H9 (cell line): ENCODE measurements around the gene SLPI. TPM values are rescaled to one million over a fixed set of nuclear protein-coding genes. Genes with fewer than 3 reads are reported as not detected.
A peak's percentile ranks its signal among the peaks of the same experiment; 100 is the strongest.

Experiments
- DNase-seq: peaks from one replicate; pipeline ENCODE4 v3.0.0-alpha.2; 2017
- H2AFZ ChIP-seq: one replicate; pipeline ENCODE4 v1.6.1; 2013; ENCODE audit warnings: mild to moderate bottlenecking, low read length, control low read depth, moderate library complexity
- H2AK5ac ChIP-seq: 2 replicates; pipeline ENCODE4 v1.6.1; 2013; ENCODE audit warnings: low read length, control low read depth, mixed read lengths; ENCODE audit not compliant: insufficient read length
- H2BK120ac ChIP-seq: one replicate; pipeline ENCODE4 v1.6.1; 2013; ENCODE audit warnings: low read depth, mild to moderate bottlenecking, low read length, control low read depth, inconsistent platforms; ENCODE audit not compliant: poor library complexity, severe bottlenecking
- H2BK12ac ChIP-seq: 2 replicates; pipeline ENCODE4 v1.6.1; 2013; ENCODE audit warnings: low read length, control low read depth, mixed read lengths, low read depth; ENCODE audit not compliant: insufficient read length
- H2BK15ac ChIP-seq: 2 replicates; pipeline ENCODE4 v1.6.1; 2013; ENCODE audit warnings: low read depth, low read length, control low read depth
- H2BK20ac ChIP-seq: one replicate; pipeline ENCODE4 v1.6.1; 2013; ENCODE audit warnings: low read depth, mild to moderate bottlenecking, low read length, control low read depth, inconsistent platforms; ENCODE audit not compliant: poor library complexity, severe bottlenecking
- H2BK5ac ChIP-seq: 2 replicates; pipeline ENCODE4 v1.6.1; 2013; ENCODE audit warnings: low read length, control low read depth, mixed read lengths; ENCODE audit not compliant: insufficient read length
- H3K14ac ChIP-seq: 2 replicates; pipeline ENCODE4 v1.6.1; 2013; ENCODE audit warnings: low read length, control low read depth; ENCODE audit not compliant: insufficient read depth
- H3K18ac ChIP-seq: 2 replicates; pipeline ENCODE4 v1.6.1; 2013; ENCODE audit warnings: low read depth, mild to moderate bottlenecking, mixed read lengths, low read length, control low read depth; ENCODE audit not compliant: insufficient read length
- H3K23ac ChIP-seq: 2 replicates; pipeline ENCODE4 v1.6.1; 2013; ENCODE audit warnings: low read length, control low read depth, mixed read lengths, low read depth; ENCODE audit not compliant: insufficient read length
- H3K23me2 ChIP-seq: 2 replicates; pipeline ENCODE4 v1.6.1; 2013; ENCODE audit warnings: low read depth, mild to moderate bottlenecking, mixed read lengths, low read length, control low read depth; ENCODE audit not compliant: insufficient read length, poor library complexity, severe bottlenecking
- H3K27ac ChIP-seq: 2 replicates; pipeline ENCODE4 v1.5.1; 2013; ENCODE audit warnings: low read length, control low read depth, mixed read lengths, low read depth; ENCODE audit not compliant: insufficient read length
- H3K27me3 ChIP-seq: 2 replicates; pipeline ENCODE4 v1.6.1; 2013; ENCODE audit warnings: low read length, control low read depth, inconsistent platforms; ENCODE audit not compliant: insufficient read depth
- H3K4ac ChIP-seq: 2 replicates; pipeline ENCODE4 v1.6.1; 2013; ENCODE audit warnings: low read depth, mild to moderate bottlenecking, control low read depth, inconsistent platforms, low read length, moderate library complexity
- H3K4me1 ChIP-seq: 2 replicates; pipeline ENCODE4 v1.6.1; 2013; ENCODE audit warnings: low read length, control low read depth, inconsistent platforms; ENCODE audit not compliant: insufficient read depth
- H3K4me2 ChIP-seq: 2 replicates; pipeline ENCODE4 v1.6.1; 2013; ENCODE audit warnings: low read length, control low read depth, mixed read lengths; ENCODE audit not compliant: insufficient read length, insufficient read depth
- H3K56ac ChIP-seq: 2 replicates; pipeline ENCODE4 v1.6.1; 2013; ENCODE audit warnings: low read depth, mild to moderate bottlenecking, mixed read lengths, low read length, control low read depth; ENCODE audit not compliant: insufficient read length
- H3K79me1 ChIP-seq: 2 replicates; pipeline ENCODE4 v1.6.1; 2013; ENCODE audit warnings: low read depth, mild to moderate bottlenecking, moderate library complexity, low read length, control low read depth, inconsistent platforms; ENCODE audit not compliant: insufficient read depth, poor library complexity, severe bottlenecking
- H3K79me2 ChIP-seq: 2 replicates; pipeline ENCODE4 v1.6.1; 2013; ENCODE audit warnings: low read length, control low read depth, inconsistent platforms; ENCODE audit not compliant: insufficient read depth
- H3K9ac ChIP-seq: 2 replicates; pipeline ENCODE4 v1.6.1; 2013; ENCODE audit warnings: low read length, control low read depth, mixed read lengths; ENCODE audit not compliant: insufficient read length; ENCODE audit errors: extremely low read depth
- H3K9me3 ChIP-seq: one replicate; pipeline ENCODE4 v1.6.1; 2013; ENCODE audit warnings: low read depth, low read length, inconsistent platforms; ENCODE audit not compliant: control insufficient read depth
- H3T11ph ChIP-seq: one replicate; pipeline ENCODE4 v1.6.1; 2013; ENCODE audit warnings: mild to moderate bottlenecking, low read length, control low read depth, inconsistent platforms
- H4K20me1 ChIP-seq: one replicate; pipeline ENCODE4 v1.6.1; 2013; ENCODE audit not compliant: control insufficient read depth, insufficient read length, insufficient read depth
- H4K5ac ChIP-seq: 2 replicates; pipeline ENCODE4 v1.6.1; 2013; ENCODE audit warnings: low read depth, mild to moderate bottlenecking, mixed read lengths, low read length, control low read depth; ENCODE audit not compliant: insufficient read length
- H4K8ac ChIP-seq: replicated peaks from 2 replicates; pipeline ENCODE4 v1.6.1; 2013; ENCODE audit warnings: low read length, control low read depth, mixed read lengths, low read depth; ENCODE audit not compliant: insufficient read length
- H4K91ac ChIP-seq: 2 replicates; pipeline ENCODE4 v1.6.1; 2013; ENCODE audit warnings: low read depth, mild to moderate bottlenecking, moderate library complexity, mixed read lengths, low read length, control low read depth; ENCODE audit not compliant: insufficient read length
- H3K27ac Mint-ChIP-seq, 3 experiments: 2 replicates in 2 of 3; 3 replicates in 1 of 3; pipeline ENCODE4 v1.8.0; 2020 to 2021; ENCODE audit warnings: mixed read lengths in 3 of 3, mild to moderate bottlenecking in 1 of 3, moderate library complexity in 1 of 3
- H3K27me3 Mint-ChIP-seq: 2 replicates; pipeline ENCODE4 v1.8.0; 2021; ENCODE audit warnings: low read depth, mild to moderate bottlenecking, moderate library complexity, mixed read lengths
- H3K36me3 Mint-ChIP-seq, 3 experiments: 2 replicates in 2 of 3; 3 replicates in 1 of 3; pipeline ENCODE4 v1.8.0; 2020 to 2021; ENCODE audit warnings: low read depth in 3 of 3, mixed read lengths in 3 of 3; ENCODE audit not compliant: insufficient read depth in 1 of 3
- H3K4me1 Mint-ChIP-seq, 2 experiments: 2 replicates each; pipeline ENCODE4 v1.8.0; 2020; ENCODE audit warnings: mixed read lengths in 2 of 2
- H3K4me3 Mint-ChIP-seq, 2 experiments: 2 replicates in 1 of 2; 3 replicates in 1 of 2; pipeline ENCODE4 v1.8.0; 2020 to 2021; ENCODE audit warnings: mild to moderate bottlenecking in 2 of 2, mixed read lengths in 2 of 2, moderate library complexity in 1 of 2
- H3K9me3 Mint-ChIP-seq, 2 experiments: 2 replicates in 1 of 2; 3 replicates in 1 of 2; pipeline ENCODE4 v1.8.0; 2020; ENCODE audit warnings: mild to moderate bottlenecking in 2 of 2, mixed read lengths in 2 of 2, moderate library complexity in 1 of 2
- WGBS: extraction: QIAGEN DNeasy Blood & Tissue Kit; methylation state at CpG from one replicate; pipeline ENCODE4 v1.1.7; 2013; ENCODE audit warnings: missing lambda C conversion rate, low lambda C conversion rate, mixed read lengths; ENCODE audit not compliant: insufficient read length; ENCODE audit errors: extremely low coverage; 5-methylcytosine and 5-hydroxymethylcytosine counted together
- total RNA-seq: library from RNA; stranded (reverse); gene quantifications from 2 replicates; pipeline ENCODE4 v1.2.1, GENCODE V29; 2021
- TF ChIP-seq, protein P1 (sequence below): fragments of 200-600 bp; sonication (generic); conservative IDR thresholded peaks from 3 replicates; pipeline ENCODE4 v1.8.0; 2021; ENCODE audit warnings: antibody characterized with exemption, mild to moderate bottlenecking

Gene SLPI
- total RNA-seq, 1 experiment from 2014 or later: not detected

DNA sequence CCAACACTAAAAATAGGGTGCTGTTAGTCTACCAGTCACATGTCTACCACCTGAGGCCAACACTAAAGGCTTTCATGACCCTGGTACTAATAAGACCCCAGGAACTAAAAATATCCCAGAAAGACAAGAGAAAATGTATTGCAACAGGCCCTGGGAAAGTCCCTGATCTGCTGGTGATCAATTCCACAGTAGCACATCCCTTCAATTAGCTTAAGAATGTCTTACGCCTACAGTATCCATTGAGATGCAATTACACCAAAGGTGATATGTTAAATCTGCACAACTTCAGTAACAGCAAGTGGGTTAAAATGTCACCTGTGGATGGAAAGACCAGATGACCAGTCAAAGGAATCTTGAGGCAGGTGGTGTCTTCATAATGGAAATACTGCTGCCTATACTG, 44.4 kb downstream of the SLPI start:
- peak overlapping the region; percentile 23 for H3K4me2 ChIP-seq
- H3K9me3 ChIP-seq: no peaks in the 10 kb centered on the region
- no peak overlapping the region for H3K23ac ChIP-seq
- no peaks in the 10 kb centered on the region for H3K23me2 ChIP-seq
- H3K18ac ChIP-seq: no peak overlapping the region
- no peaks in the 10 kb centered on the region for H3K27me3 ChIP-seq
- Mint-ChIP-seq H3K4me1 (peaks cover 28 to 36% of the 10 kb centered on the region in 2 experiments), H3K36me3 (peaks cover 0 to 2% (median 0%) of the 10 kb centered on the region in 3 experiments; a peak in 1 of 7 replicates), H3K27ac (peak overlapping the region in 1 of 3 experiments; percentile 83; a peak in 1 of 7 replicates), H3K27me3 (peaks cover 23% of the 10 kb centered on the region), H3K4me3 (no peak overlapping the region), H3K9me3 (no peaks in the 10 kb centered on the region; a peak in 1 of 5 replicates)
- no peak overlapping the region for H4K91ac ChIP-seq
- H2BK20ac ChIP-seq: no peak overlapping the region
- H4K5ac ChIP-seq: no peak overlapping the region
- H3K79me1 ChIP-seq: no peaks in the 10 kb centered on the region
- H3K4ac ChIP-seq: no peak overlapping the region
- WGBS: no CpG with 5 or more reads among the region's 1 CpG
- no peaks in the 10 kb centered on the region for H4K20me1 ChIP-seq
- H3T11ph ChIP-seq: no peak overlapping the region
- H2AFZ ChIP-seq: no peak overlapping the region
- H2BK12ac ChIP-seq: no peak overlapping the region
- no peak overlapping the region for H2BK5ac ChIP-seq
- no peaks in the 10 kb centered on the region for H3K79me2 ChIP-seq
- DNase-seq: no peak
- H3K56ac ChIP-seq: no peak overlapping the region
- no peak overlapping the region for H2BK15ac ChIP-seq
- peaks cover 8% of the 10 kb centered on the region; the same call in 1 of the 2 replicates for H3K4me1 ChIP-seq
- H4K8ac ChIP-seq: no peak overlapping the region
- TF ChIP-seq, protein P1, sequence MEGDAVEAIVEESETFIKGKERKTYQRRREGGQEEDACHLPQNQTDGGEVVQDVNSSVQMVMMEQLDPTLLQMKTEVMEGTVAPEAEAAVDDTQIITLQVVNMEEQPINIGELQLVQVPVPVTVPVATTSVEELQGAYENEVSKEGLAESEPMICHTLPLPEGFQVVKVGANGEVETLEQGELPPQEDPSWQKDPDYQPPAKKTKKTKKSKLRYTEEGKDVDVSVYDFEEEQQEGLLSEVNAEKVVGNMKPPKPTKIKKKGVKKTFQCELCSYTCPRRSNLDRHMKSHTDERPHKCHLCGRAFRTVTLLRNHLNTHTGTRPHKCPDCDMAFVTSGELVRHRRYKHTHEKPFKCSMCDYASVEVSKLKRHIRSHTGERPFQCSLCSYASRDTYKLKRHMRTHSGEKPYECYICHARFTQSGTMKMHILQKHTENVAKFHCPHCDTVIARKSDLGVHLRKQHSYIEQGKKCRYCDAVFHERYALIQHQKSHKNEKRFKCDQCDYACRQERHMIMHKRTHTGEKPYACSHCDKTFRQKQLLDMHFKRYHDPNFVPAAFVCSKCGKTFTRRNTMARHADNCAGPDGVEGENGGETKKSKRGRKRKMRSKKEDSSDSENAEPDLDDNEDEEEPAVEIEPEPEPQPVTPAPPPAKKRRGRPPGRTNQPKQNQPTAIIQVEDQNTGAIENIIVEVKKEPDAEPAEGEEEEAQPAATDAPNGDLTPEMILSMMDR: no peak
- H3K9ac ChIP-seq: no peak overlapping the region
- no peak overlapping the region for H3K14ac ChIP-seq
- no peak overlapping the region for H2BK120ac ChIP-seq
- H3K27ac ChIP-seq: no peak overlapping the region
- H2AK5ac ChIP-seq: no peak overlapping the region
